Forelimb muscle (tissue), 1 donor: ENCODE results near the gene KIF1A. TPM values are rescaled to one million over a fixed set of nuclear protein-coding genes. Genes with fewer than 3 reads are reported as not detected.

Experiments
- polyA plus RNA-seq: library from polyadenylated mRNA; unstranded; fragments of 120-200 nt; gene quantifications from one replicate; pipeline ENCODE4 v1.2.1, GENCODE V29; 2013; ENCODE audit not compliant: insufficient read length

Gene KIF1A
- polyA plus RNA-seq, 1 donor = 3.6 TPM

Other genes with a start within 250 kb of the KIF1A start
- gene CAPN10, start 233.5 kb downstream of the KIF1A start, polyA plus RNA-seq = 15.4 TPM
- 1.7 TPM for gene GPR35, start 194.7 kb downstream of the KIF1A start, polyA plus RNA-seq
- gene AQP12B, start 137.3 kb downstream of the KIF1A start, polyA plus RNA-seq = 1.1 TPM
- gene AQP12A, start 128.4 kb downstream of the KIF1A start, polyA plus RNA-seq = 0.76 TPM
- not detected for gene AGXT, start 48.6 kb upstream of the KIF1A start, polyA plus RNA-seq
- gene MAB21L4, start 75.9 kb upstream of the KIF1A start, polyA plus RNA-seq = not detected
- gene CROCC2, start 86.1 kb upstream of the KIF1A start, polyA plus RNA-seq = 0.20 TPM
- gene SNED1, start 178.4 kb upstream of the KIF1A start, polyA plus RNA-seq = 3.6 TPM